Measurements from ENCODE around the gene TST.

TST gene

GRCh38 chr22:36979016-36979910 lies 40.0 kb downstream of the TST start:
- DNase-seq, result no peak

- peak; percentile 56 for DNase-seq
Observed at GRCh38 chr22:36977947-36978660, 41.1 kb downstream of the TST start.

- no peak for DNase-seq
Observed at GRCh38 chr22:36977401-36977861, 41.8 kb downstream of the TST start.

- DNase-seq, result no peak
Observed at GRCh38 chr22:36976606-36977005, 42.6 kb downstream of the TST start.

- DNase-seq, result no peak
Observed at GRCh38 chr22:36971341-36972125, 47.7 kb downstream of the TST start.

- no peak for DNase-seq
Observed at GRCh38 chr22:36968249-36968964, 50.8 kb downstream of the TST start.

GRCh38 chr22:36966851-36967540 lies 52.3 kb downstream of the TST start:
- no peak for DNase-seq

- no peak for DNase-seq
Observed at GRCh38 chr22:36965696-36966095, 53.6 kb downstream of the TST start.

- no peak for DNase-seq
Observed at GRCh38 chr22:36964106-36964505, 55.1 kb downstream of the TST start.

- no peak for DNase-seq
Observed at GRCh38 chr22:36963302-36963701, 55.9 kb downstream of the TST start.

GRCh38 chr22:36961626-36962025 lies 57.6 kb downstream of the TST start:
- no peak for DNase-seq
